HepG2 (cell line): ENCODE results near the gene LIMS2. TPM values are rescaled to one million over a fixed set of nuclear protein-coding genes. Genes with fewer than 3 reads are reported as not detected.

Experiments used
- BORCS8-MEF2B ChIP-seq: sonication (generic); formaldehyde crosslinking; IDR thresholded peaks from 2 replicates; pipeline ENCODE4 v1.8.0; 2022; ENCODE audit warnings: mild to moderate bottlenecking, missing genetic modification reagents
- CENPT ChIP-seq: sonication (generic); formaldehyde crosslinking; IDR thresholded peaks from 2 replicates; pipeline ENCODE4 v1.8.0; 2022; ENCODE audit warnings: low read depth, mild to moderate bottlenecking, moderate library complexity, missing genetic modification reagents
- EEA1 ChIP-seq: sonication (generic); formaldehyde crosslinking; IDR thresholded peaks from 2 replicates; pipeline ENCODE4 v1.5.1; 2020; ENCODE audit warnings: mild to moderate bottlenecking, missing genetic modification reagents, borderline replicate concordance
- HMGA1 ChIP-seq: sonication (generic); formaldehyde crosslinking; conservative IDR thresholded peaks from 2 replicates; pipeline ENCODE4 v1.4.0; 2020; ENCODE audit warnings: missing genetic modification reagents
- LBX2 ChIP-seq: sonication (generic); formaldehyde crosslinking; IDR thresholded peaks from 2 replicates; pipeline ENCODE4 v1.5.0; 2020; ENCODE audit warnings: missing genetic modification reagents, mild to moderate bottlenecking, borderline replicate concordance
- MXI1 ChIP-seq: IDR thresholded peaks from 3 replicates; pipeline ENCODE4 v1.6.1; 2012; ENCODE audit warnings: low read depth, low read length, inconsistent platforms, borderline replicate concordance
- NR1H2 ChIP-seq: sonication (generic); formaldehyde crosslinking; IDR thresholded peaks from 2 replicates; pipeline ENCODE4 v1.8.1; 2022; ENCODE audit warnings: low read depth, missing genetic modification reagents, borderline replicate concordance
- REXO4 ChIP-seq: sonication (generic); formaldehyde crosslinking; IDR thresholded peaks from 2 replicates; pipeline ENCODE4 v1.8.0; 2022; ENCODE audit warnings: missing genetic modification reagents, mild to moderate bottlenecking, borderline replicate concordance
- ZFP41 ChIP-seq: sonication (generic); formaldehyde crosslinking; IDR thresholded peaks from 2 replicates; pipeline ENCODE4 v1.4.0; 2020; ENCODE audit warnings: mild to moderate bottlenecking, missing genetic modification reagents, borderline replicate concordance
- ZFX ChIP-seq: sonication (generic); formaldehyde crosslinking; IDR thresholded peaks from 2 replicates; pipeline ENCODE4 v1.4.0; 2020; ENCODE audit warnings: mild to moderate bottlenecking, low read depth, missing genetic modification reagents, moderate library complexity
- ZNF225 ChIP-seq: sonication (generic); formaldehyde crosslinking; IDR thresholded peaks from 2 replicates; pipeline ENCODE4 v1.4.0; 2020; ENCODE audit warnings: mild to moderate bottlenecking, missing genetic modification reagents
- ZNF441 ChIP-seq: sonication (generic); formaldehyde crosslinking; IDR thresholded peaks from 2 replicates; pipeline ENCODE4 v1.7.0; 2021; ENCODE audit warnings: missing genetic modification reagents, borderline replicate concordance
- polyA plus RNA-seq, 8 experiments: library from polyadenylated mRNA; depleted of rRNA in 3 of 8; stranded (reverse) in 7 of 8; unstranded in 1 of 8; fragments of >200 nt; fragmentation: Illumina TruSeq in 4 of 8; extraction: Trizol in 4 of 8; gene quantifications; 2 replicates each; pipeline versions ENCODE4 v1.2.1 to v1.2.3, GENCODE V29; 2011 to 2016; ENCODE audit warnings: low read depth in 4 of 8, missing spikeins in 1 of 8, mixed read lengths in 1 of 8; ENCODE audit not compliant: insufficient read depth in 1 of 8
- total RNA-seq, 5 experiments: library from RNA; depleted of rRNA; stranded (reverse); fragments of >200 nt; fragmentation: Illumina TruSeq; extraction: Trizol; gene quantifications; 2 replicates each; pipeline ENCODE4 v1.2.3, GENCODE V29; 2016; ENCODE audit warnings: low read depth in 1 of 5
- TF ChIP-seq, protein P1 (sequence below): sonication (generic); formaldehyde crosslinking; IDR thresholded peaks from 2 replicates; pipeline ENCODE4 v1.4.0; 2020; ENCODE audit warnings: missing genetic modification reagents
- TF ChIP-seq, protein P2 (sequence below): sonication (generic); formaldehyde crosslinking; IDR thresholded peaks from 2 replicates; pipeline ENCODE4 v1.4.0; 2020; ENCODE audit warnings: mild to moderate bottlenecking, missing genetic modification reagents, borderline replicate concordance
- TF ChIP-seq, protein P3 (sequence below): sonication (generic); formaldehyde crosslinking; IDR thresholded peaks from 2 replicates; pipeline ENCODE4 v1.4.0; 2020; ENCODE audit warnings: missing genetic modification reagents, borderline replicate concordance
- TF ChIP-seq, protein P4 (sequence below): IDR thresholded peaks from 2 replicates; pipeline ENCODE4 v1.6.1; 2018; ENCODE audit warnings: missing genetic modification reagents

The LIMS2 gene
- total and polyA plus RNA-seq, 2 of the 13 experiments (the other 11 are each of a cell fraction or from before 2014, with no cell fraction given), result 1.0 to 1.9 TPM

DNA sequence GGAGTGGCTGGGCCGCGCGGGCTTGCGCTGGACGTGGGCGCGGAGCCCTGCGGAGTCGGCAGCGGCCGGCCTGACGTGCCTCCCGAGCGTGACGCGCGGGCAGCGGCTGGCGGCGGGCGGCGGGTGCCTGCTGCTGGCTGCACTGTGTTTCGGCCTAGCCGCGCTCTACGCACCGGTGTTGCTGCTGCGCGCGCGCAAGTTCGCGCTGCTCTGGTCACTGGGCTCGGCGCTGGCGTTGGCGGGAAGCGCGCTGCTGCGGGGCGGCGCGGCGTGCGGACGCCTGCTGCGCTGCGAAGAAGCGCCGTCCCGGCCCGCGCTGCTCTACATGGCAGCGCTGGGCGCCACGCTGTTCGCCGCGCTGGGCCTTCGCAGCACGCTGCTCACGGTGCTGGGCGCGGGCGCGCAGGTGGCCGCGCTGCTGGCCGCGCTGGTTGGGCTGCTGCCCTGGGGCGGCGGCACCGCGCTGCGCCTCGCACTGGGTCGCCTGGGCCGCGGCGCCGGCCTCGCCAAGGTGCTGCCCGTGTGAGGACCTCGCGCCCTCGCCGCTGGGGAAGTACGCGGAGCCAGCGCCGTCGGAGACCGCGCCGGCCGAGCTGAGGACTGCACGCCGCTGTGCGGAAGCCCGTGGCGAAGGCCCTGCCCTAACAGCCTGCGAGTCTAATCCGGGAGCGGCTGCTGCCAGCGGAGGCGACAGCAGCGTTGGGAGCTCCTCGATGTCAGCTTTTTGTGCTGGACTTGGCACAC is 26.5 kb upstream of the LIMS2 start (continued):
- TF ChIP-seq, protein P1, sequence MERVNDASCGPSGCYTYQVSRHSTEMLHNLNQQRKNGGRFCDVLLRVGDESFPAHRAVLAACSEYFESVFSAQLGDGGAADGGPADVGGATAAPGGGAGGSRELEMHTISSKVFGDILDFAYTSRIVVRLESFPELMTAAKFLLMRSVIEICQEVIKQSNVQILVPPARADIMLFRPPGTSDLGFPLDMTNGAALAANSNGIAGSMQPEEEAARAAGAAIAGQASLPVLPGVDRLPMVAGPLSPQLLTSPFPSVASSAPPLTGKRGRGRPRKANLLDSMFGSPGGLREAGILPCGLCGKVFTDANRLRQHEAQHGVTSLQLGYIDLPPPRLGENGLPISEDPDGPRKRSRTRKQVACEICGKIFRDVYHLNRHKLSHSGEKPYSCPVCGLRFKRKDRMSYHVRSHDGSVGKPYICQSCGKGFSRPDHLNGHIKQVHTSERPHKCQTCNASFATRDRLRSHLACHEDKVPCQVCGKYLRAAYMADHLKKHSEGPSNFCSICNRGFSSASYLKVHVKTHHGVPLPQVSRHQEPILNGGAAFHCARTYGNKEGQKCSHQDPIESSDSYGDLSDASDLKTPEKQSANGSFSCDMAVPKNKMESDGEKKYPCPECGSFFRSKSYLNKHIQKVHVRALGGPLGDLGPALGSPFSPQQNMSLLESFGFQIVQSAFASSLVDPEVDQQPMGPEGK (CRISPR knock-in tag), result 0 out of 2 replicates have a peak, but pooled peaks have one; percentile 15
- TF ChIP-seq CENPT, result peak; percentile 97
- peak; percentile 52; the same call in 1 of the 3 replicates for TF ChIP-seq MXI1
- TF ChIP-seq, protein P2, sequence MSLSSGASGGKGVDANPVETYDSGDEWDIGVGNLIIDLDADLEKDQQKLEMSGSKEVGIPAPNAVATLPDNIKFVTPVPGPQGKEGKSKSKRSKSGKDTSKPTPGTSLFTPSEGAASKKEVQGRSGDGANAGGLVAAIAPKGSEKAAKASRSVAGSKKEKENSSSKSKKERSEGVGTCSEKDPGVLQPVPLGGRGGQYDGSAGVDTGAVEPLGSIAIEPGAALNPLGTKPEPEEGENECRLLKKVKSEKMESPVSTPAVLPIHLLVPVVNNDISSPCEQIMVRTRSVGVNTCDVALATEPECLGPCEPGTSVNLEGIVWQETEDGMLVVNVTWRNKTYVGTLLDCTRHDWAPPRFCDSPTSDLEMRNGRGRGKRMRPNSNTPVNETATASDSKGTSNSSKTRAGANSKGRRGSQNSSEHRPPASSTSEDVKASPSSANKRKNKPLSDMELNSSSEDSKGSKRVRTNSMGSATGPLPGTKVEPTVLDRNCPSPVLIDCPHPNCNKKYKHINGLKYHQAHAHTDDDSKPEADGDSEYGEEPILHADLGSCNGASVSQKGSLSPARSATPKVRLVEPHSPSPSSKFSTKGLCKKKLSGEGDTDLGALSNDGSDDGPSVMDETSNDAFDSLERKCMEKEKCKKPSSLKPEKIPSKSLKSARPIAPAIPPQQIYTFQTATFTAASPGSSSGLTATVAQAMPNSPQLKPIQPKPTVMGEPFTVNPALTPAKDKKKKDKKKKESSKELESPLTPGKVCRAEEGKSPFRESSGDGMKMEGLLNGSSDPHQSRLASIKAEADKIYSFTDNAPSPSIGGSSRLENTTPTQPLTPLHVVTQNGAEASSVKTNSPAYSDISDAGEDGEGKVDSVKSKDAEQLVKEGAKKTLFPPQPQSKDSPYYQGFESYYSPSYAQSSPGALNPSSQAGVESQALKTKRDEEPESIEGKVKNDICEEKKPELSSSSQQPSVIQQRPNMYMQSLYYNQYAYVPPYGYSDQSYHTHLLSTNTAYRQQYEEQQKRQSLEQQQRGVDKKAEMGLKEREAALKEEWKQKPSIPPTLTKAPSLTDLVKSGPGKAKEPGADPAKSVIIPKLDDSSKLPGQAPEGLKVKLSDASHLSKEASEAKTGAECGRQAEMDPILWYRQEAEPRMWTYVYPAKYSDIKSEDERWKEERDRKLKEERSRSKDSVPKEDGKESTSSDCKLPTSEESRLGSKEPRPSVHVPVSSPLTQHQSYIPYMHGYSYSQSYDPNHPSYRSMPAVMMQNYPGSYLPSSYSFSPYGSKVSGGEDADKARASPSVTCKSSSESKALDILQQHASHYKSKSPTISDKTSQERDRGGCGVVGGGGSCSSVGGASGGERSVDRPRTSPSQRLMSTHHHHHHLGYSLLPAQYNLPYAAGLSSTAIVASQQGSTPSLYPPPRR (CRISPR knock-in tag), result no peak; the same call in 1 of the 2 replicates
- TF ChIP-seq ZFP41 (CRISPR knock-in tag), result no peak
- TF ChIP-seq LBX2 (CRISPR knock-in tag), result peak; percentile 74; the same call in 1 of the 2 replicates
- TF ChIP-seq HMGA1 (CRISPR knock-in tag), result no peak
- TF ChIP-seq ZNF441 (CRISPR knock-in tag), result peak; percentile 73
- peak; percentile 83 for TF ChIP-seq ZFX (CRISPR knock-in tag)
- TF ChIP-seq REXO4, result no peak; the same call in 1 of the 2 replicates
- TF ChIP-seq ZNF225 (CRISPR knock-in tag), result 0 out of 2 replicates have a peak, but pooled peaks have one; percentile 58
- TF ChIP-seq NR1H2 (CRISPR knock-in tag), result no peak
- TF ChIP-seq, protein P3, sequence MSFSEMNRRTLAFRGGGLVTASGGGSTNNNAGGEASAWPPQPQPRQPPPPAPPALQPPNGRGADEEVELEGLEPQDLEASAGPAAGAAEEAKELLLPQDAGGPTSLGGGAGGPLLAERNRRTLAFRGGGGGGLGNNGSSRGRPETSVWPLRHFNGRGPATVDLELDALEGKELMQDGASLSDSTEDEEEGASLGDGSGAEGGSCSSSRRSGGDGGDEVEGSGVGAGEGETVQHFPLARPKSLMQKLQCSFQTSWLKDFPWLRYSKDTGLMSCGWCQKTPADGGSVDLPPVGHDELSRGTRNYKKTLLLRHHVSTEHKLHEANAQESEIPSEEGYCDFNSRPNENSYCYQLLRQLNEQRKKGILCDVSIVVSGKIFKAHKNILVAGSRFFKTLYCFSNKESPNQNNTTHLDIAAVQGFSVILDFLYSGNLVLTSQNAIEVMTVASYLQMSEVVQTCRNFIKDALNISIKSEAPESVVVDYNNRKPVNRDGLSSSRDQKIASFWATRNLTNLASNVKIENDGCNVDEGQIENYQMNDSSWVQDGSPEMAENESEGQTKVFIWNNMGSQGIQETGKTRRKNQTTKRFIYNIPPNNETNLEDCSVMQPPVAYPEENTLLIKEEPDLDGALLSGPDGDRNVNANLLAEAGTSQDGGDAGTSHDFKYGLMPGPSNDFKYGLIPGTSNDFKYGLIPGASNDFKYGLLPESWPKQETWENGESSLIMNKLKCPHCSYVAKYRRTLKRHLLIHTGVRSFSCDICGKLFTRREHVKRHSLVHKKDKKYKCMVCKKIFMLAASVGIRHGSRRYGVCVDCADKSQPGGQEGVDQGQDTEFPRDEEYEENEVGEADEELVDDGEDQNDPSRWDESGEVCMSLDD (CRISPR knock-in tag), result peak; percentile 86
- TF ChIP-seq BORCS8-MEF2B (CRISPR knock-in tag), result peak; percentile 71
- TF ChIP-seq, protein P4, sequence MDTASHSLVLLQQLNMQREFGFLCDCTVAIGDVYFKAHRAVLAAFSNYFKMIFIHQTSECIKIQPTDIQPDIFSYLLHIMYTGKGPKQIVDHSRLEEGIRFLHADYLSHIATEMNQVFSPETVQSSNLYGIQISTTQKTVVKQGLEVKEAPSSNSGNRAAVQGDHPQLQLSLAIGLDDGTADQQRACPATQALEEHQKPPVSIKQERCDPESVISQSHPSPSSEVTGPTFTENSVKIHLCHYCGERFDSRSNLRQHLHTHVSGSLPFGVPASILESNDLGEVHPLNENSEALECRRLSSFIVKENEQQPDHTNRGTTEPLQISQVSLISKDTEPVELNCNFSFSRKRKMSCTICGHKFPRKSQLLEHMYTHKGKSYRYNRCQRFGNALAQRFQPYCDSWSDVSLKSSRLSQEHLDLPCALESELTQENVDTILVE (CRISPR knock-in tag), result no peak
- peak; percentile 83; the same call in 1 of the 2 replicates for TF ChIP-seq EEA1 (CRISPR knock-in tag)
